Fibroblast of skin of left quadriceps (primary cell): ENCODE measurements around the gene FCHO2.

Source experiments
- DNase-seq, 2 experiments: peaks; one replicate each; pipeline ENCODE4 v3.0.0-alpha.2; 2013; ENCODE audit warnings: low read depth in 2 of 2

FCHO2 gene

DNA sequence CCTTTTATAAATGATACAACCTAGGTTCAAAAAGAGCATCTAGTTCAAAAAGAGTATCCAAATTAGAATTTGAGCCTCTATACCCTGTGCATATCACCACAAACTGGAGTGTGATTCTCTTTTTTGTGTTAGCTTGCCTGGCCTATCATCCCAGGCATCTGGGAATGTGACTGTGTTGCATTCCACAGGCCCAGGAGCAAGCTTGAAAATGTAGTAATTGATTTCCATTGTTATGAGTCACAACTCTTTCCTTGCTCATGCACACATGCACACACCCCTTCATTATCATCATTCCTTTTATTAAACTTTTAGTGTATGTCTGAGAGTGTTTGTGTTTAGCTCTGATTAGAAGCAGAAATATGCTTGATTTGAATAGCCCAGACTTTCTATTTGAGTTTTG is 75.2 kb downstream of the FCHO2 start:
- DNase-seq, result peak; percentile 79 to 80

DNA sequence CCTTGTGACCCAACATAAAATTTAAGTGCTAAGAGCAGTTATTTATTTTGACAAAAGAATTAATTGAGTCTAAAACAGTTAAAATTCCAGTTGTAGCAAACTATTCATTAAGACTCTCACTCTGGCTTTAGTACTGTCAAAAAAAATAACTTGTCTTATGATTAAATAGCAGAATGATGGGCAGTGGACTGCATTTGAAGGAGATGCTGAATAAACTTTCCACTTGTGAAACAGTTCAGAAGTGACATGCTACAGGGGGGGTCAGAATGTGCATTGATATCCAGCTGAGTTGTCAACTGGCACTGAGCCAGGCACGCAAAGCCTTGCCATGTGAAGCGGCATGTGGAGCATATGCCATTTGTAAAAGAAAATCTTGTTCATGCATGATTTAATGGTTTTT is 76.0 kb downstream of the FCHO2 start:
- peak; percentile 72 for DNase-seq

DNA sequence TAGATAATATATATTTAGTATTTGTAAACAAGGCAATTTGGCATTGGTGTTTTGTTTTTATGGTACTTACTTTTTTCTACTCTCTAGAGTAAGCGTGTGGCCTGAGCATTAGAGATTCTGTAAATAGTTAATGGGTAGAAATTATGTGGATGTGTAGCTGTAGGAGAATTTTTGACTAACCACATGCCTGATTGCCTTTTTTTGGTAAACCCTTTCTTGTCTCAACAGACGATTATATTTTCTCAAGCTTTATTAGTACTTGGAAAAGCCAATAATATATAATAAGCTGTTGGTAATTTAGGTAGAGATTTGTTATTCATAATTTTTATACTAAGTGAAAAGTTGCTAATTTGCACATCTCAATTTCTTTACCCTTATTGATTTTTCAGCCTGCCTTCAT is 76.8 kb downstream of the FCHO2 start:
- no peak for DNase-seq

DNA sequence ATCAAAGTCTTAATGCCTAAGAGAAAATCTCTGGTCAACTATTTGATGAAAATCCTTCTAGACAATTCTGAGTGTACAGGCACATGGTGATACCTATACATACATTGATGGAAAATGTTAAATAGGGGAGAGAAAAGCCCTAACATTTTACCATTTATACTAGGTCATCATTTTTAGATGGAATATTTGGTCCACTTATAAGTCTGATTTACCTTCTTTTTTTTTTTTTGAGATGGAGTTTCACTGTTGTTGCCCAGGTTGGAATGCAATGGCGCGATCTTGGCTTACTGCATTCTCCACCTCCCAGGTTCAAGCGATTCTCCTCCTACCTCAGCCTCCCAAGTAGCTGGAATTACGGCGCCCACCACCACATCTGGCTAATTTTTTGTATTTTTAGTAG is 81.7 kb downstream of the FCHO2 start:
- DNase-seq, result no peak

DNA sequence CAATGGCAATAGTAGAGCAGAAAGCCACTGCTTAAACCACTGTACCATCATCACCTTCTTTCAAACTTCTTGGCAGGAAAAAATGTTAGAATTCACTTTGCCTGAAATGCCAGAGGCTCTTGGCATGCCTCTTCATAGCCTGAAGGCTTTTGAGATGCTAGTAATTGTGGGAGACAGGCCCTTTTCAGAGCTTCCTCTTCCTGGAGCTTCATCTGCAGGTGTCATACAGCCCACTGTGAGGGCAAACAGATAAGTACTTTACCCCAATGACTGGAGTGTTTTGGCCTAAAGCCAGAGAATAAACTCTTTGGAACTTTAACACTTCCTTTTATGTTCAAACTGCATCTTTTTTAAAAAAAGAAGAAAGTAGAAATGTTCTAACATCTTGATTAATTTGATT is 83.2 kb downstream of the FCHO2 start:
- DNase-seq, result no peak

DNA sequence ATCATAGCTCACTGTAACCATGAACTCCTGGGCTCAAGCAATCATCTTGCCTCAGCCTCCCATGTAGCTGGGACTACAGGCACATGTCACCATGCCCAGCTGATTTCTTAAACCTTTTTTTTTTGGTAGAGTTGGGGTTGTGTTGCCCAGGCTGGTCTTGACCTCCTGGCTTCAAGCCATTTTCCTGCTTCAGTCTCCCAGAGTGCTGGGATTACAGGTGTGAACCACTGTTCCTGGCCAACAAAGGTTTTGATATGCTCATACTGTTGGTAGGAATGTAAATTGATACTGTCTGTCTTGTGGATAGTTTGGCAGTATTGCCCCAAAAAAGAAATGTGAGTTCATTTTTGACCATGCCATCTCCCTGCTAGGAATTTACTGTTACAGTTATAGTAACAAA is 87.2 kb downstream of the FCHO2 start:
- DNase-seq, result no peak

DNA sequence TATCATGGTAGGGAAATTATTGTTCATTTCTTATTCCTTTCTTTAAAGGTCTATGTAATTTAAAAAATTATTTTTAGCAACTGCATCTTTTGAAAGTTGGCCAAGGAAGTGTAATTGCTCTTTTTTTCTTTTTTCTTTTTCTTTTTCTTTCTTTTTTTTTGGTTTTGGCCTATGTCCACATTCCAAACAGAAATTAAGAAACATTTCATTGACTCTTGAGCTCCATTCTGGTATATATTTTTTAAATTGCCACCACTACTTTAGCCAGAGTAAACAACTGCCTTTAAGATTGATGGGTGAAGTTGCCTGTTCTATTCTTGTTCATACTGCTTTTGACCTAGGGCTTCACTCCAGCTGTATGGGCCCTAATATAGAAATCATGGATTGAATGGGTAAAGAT is 88.7 kb downstream of the FCHO2 start:
- no peak for DNase-seq

DNA sequence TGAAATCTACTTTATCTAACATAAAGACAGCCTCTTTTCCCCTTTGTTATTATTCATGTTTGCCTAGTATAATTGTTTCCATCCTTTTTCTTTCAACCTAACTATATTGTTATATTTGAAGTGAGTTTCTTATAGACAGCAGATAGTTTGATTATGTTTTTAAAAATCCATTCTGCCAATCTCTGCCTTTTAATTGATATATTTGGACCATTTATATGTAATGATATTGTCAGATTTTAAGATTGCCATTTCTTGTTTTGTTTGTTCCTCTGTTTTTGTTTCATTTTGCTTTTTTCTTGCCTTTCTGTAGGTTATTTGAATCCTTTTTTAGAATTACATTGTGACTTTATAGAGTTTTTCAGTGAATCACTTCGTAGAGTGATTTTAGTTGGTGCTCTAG is 89.8 kb downstream of the FCHO2 start:
- DNase-seq, result no peak

DNA sequence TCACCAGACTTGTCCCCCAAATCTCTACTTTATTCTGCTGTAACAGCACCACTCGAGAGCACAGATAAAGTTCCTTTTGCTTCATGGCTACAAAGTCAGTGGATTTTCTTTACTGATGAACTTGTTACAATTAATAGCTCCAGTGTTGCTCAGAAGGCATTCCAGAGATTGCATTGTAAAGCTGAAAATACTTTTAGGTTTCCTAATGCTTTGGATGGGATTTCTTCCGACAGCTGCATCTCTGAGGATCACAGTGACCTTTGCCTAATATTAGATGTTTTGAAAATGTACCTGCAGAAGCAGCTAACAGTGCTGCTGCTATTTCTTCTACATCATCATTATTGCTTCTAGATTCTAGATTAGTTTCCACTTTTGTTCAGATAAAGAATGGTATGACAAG is 105.8 kb downstream of the FCHO2 start:
- DNase-seq, result no peak

DNA sequence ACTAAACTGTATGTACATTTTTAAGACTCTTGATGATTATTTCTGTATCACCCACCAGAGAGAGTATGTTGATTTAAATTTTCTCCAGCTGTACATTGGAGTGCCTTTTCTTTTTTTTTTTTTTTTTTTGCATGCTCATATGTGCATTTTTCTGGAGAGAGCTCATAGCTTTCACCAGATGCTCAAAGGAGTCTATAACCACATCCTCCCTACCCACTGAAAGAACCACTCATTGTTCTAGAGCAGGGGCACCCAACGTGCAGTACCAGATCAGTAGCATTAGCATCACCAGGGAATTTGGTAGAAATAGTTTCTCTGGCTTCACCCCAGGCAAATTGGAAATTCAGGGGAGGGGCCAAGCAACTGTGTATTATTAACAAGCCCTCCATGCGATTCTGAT is 110.6 kb downstream of the FCHO2 start:
- DNase-seq, result peak; percentile 67 to 73

DNA sequence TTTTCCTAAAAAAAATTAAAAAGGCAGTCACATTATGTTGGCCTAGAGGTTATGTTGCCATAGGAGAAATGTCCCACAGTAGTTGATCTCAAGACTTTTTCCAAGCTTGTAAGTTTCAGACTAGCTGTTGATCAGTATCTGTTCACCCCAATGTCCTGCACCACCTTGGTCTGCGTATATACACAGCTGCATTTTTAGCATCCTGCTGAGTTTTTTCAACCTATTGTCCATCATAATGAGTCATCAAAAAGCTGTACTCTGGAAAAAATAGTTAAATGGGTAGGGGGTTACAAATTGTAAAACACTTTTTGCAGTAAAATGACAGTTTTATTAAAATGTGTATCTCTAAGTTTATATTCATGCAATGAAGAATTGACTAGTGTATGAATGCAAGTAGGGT is 111.4 kb downstream of the FCHO2 start:
- no peak for DNase-seq

DNA sequence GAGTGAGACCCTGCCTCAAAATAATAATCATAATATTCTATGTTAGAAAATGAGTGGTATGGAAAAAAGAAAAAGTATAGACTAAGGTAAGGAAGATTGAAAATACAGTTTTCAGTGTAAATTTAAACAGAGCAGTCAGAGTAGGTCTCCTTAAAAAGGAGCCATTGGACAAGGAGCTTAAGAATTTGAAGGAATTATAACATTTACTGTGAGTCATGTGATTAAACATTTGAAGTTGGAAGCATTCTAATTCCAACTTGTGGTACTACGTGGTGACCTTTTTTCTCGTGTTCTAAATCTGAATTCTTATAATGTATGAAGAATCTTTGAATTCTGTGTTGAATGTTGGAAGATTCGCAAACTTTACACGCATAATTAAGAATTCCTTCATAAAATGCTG is 125.3 kb downstream of the FCHO2 start:
- DNase-seq, result no peak

DNA sequence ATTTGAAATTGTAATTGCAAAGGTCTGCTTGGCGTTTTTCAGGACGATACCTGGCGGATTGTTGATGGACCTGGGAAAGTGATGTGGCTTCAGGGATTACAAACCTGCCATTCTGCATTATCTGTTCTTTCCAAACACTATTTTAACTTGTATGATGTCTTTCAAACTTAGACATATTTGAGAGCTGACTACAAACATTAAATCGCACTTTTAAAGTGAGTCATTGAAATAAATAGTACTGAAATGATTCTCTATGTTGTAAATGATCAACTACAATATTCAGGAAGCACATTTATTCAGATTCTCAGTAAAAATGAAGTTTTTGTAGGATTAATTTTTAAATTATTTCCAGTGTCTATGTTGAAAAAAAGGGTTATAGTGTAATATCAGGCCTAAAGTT is 132.2 kb downstream of the FCHO2 start:
- DNase-seq, result no peak

DNA sequence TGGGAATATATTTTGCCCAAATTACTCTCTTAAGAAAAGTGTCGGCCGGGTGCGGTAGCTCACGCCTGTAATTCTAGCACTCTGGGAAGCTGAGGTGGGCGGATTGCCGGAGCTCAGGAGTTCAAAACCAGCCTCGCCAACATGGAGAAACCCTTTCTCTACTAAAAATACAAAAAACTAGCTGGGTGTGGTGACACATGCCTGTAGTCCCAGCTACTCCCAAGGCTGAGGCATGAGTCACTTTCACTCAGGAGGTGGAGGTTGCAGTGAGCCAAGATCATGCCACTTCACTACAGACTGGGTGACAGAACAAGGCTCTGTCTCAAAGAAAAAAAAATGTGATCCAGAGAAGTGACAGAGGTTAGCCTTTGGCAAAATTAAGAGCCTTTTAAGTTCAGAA is 138.1 kb downstream of the FCHO2 start:
- peak; percentile 11 to 17 for DNase-seq

DNA sequence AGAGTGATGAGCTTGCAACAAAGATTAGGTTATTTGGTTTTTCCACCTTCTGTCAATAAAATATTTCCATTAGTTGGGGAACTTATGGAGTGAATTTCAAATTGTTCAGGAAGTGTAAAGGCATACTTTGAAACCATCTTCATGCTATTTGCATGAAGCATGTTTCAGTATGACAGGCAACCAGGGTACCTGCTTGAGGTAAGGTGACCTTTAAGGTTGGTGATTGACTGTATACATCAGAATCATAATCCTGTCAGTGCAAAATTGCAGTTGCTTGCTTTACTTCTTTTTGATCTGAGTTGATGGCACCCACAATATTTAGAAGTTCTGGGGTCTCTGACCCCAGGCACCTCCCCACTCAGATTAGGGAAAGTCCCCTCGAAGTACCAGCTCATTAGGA is 138.6 kb downstream of the FCHO2 start:
- DNase-seq, result no peak

DNA sequence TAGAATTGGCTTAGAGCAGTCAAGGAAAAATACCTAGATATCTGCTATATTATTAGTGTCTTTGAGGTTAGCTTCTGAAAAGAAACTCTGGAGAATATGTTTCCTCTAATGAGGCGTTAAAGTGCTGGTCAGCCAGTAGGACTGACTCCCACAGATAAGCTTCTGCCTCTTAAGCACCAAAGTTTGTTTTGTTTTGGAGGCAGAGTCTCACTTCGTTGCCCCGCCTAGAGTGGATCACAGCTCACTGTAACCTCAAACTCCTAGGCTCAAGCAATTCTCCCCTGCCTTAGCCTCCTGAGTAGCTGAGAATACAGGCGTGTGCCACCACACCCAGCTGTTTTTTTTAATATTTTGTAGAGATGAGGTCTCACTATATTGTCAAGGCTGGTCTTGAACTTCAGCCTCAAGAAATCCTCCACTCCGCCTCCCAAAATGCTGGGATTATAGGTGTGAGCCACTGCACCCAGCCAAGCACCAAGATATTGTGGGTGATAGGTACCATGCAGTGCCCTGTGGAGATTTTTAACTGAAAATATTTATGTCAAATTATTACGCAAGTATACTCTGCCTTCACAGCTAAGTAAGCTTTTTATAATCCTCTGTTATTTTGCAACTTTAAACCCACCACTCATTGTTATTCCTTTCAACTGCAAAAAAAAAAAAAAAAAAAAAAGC is 139.9 kb downstream of the FCHO2 start:
- DNase-seq, result no peak

DNA sequence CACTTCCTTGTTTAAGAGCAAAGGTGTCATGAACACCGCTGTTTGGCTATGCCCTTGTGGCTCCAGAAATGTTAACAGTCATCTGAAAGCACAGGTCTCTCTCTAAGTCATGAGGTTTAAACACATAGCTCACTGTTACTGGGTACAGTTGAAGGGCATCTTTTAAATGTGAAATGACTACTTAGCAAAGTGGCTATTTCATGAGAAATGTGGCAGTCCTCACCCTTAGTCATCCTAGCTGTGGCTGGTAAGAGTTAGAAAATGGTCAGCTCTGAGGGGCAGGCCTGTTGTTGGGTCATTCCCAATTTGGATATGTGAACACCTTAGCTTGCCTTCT is 140.4 kb downstream of the FCHO2 start:
- DNase-seq, result no peak

DNA sequence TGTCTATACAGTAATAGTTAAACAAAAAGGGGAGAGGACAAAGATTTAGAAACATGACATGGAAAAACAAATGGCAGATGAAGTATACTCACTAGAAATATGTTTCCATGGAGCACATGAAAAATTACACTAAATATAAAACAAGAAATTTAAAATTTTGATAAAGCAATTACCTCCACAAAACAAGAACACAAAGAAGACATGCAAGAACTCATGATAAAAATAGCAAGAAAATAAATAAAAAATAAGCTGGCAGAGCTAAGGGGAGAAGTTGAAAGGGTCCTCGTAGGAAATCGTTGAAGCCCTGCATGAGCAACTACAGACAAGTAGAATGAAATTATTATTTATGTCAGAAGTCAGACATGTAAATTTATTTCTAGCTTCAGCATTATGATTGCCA is 141.9 kb downstream of the FCHO2 start:
- no peak for DNase-seq

DNA sequence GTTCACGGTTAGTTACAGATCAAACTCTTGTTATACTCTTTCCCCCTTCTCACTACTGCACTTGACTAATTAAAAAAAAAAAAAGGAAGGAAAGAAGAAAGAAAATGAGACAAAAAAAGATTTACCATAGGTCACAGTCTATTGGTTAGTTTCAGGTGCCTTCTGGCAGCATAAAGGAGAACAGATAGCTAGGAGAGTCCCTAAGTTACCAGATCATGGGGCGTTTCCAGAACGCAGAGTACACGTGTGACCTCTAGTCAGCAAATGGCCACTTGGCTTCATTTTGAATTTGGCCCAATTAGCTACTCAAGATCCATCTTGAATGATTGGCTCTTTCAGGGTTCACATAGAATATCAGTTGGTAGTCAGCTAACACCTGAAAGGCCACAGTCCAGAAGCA is 144.3 kb downstream of the FCHO2 start:
- no peak for DNase-seq

DNA sequence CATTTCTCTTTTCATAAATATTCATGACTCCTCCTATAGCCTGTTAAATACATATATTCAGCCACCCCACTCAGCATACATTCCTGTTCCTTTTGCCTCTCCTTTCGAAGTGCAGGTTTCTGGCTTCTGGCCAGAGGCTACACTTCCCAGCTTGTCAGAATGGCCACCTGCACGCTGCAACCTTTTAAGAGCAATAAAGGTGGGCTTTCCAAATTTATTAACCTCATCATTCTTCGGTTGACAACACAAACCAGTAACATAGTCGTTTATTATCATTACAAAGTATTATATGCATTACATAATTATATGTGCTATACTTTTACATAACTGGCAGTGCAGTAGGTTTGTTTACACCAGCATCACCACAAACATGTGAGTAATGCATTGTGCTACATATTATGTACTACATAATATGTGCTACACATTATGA is 148.0 kb downstream of the FCHO2 start:
- DNase-seq, result no peak

DNA sequence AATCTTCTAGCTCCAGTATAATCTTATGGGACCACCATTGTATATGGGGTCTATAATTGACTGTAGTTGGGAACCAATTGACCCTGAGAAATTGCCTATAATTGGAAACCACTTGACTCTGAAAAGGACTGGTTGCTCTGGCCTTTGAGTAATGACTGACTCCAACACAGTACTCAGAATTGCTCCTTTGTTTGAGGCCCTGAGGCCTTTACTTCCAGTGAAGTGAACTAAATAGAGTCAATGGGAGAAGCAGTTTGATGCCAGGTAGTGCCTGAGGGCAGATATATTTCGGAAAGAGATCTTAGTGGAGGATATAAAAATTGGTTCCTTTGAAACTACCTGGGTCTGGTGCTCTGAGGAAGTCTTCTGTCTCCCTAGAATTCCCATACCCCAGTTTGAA is 148.5 kb downstream of the FCHO2 start:
- DNase-seq, result no peak

DNA sequence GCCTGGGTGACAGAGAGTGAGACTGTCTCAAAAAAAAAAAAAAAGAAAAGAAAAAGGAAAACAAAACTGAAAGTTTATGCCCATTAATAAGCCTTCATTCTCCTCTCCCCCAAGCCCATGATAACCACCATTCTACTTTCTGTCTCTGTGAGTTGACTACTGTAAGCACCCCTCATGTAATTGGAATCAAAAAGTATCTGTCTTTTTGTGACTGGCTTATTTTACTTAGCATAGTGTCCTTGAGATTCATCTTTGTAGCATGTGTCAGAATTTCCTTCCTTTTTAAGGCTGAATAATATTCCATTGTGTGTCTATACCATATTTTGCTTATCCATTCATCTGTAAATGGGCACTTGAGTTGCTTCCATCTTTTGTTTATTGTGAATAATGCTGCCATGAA is 150.5 kb downstream of the FCHO2 start:
- DNase-seq, result no peak

DNA sequence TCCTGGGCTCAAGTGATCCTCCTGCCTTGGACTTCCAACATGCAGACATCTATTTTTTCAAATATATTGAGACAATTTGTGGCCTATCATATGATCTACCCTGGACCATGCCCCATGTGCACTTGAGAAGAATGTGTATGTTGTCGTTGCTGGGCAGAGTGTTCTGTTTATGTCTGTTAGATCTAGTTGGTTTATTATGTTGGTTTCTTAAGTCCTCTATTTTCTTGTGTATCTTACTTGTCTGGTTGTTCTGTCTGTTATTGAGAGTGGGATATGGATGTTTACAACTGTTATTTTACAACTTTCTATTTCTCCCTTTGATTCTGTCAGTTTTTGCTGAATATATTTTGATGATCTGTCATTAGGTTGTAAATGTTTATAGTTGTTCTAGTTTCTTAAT is 154.3 kb downstream of the FCHO2 start:
- no peak for DNase-seq

DNA sequence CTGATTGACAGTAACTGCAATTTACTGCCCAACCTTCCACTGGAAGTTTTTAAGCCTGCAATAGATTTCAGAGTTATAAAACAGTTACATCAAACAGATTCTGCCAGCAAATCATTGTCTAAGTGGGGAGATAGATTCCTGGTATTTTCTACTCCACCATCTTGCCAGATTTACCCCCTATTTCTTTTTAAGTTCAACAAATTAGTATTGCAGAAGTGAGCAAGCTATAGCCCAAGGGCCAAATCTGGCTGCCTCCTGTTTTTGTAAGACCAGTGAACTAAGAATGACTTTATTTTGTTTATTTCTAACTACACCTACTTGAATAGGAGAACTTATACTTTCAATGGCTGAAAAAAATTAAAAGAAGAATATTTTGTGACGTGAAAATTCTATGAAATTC is 155.7 kb downstream of the FCHO2 start:
- no peak for DNase-seq

DNA sequence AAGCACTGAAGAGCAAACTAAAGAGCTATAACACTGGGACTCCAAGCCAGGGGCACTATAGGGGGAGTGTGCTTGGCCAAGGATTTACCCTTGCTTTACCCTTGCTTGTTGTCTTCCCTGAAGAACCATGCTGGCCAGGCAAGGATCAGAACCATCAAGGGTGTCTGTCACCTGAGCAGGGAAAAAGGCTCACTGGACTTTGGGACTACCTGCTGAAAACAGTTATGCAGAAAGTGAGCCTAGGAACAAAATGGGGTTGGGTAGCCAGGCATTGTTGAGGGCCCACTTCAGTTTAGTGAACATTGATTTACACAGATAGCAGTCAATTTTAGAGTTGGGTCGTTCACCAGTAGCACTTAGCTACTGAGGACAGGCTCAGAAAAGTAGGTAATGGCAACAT is 156.5 kb downstream of the FCHO2 start:
- DNase-seq, result no peak
